ENCODE data around the gene NCK2. TPM values are rescaled to one million over a fixed set of nuclear protein-coding genes. Genes with fewer than 3 reads are reported as not detected.

Gene NCK2
- total and polyA plus RNA-seq, 4 donors, result 28.8 to 44.6 (median 40.9) TPM

DNA sequence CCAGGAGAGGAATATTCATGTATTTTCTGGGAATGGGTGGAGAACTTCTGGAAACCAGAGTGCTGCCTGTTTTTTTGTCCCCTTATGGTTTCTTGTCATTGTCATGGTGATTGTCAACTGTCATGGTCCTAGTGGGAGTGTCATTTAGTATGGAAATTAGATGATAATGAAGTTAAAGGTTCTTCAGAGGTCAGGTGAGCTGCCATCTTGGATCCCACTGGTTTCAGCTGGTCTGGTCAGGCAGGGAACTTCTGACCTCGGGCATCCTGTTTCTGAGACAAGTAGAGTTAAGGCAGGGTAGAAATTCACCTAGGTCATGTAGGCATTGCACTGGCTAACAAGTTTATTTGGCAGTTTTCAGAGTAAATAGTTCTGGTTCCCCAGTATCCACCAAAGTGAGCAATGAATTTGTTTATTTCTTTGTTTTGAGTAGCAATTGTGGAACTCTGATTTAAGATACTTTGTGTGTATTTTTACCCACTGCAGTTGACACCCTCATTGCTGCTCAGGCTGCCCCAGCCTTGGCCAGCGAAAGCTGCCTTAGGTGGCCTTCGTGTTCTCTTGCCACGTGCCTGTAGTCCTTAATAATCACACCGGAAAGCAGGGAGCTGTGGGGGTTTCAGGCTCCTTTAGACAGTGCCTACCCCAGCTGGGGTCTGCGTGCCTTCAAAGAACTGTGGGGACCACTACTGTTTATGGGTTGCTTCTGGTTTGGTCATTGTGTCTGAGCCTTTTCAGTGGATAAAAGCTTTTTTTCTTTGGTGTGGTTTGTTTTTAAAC lies 48.7 kb downstream of the NCK2 start:
- H3K27ac ChIP-seq (ENCODE audit: low read depth in 1 of 2, low read length in 2 of 2), result no peak overlapping the region
- H3K36me3 ChIP-seq (ENCODE audit: control insufficient read depth in 1 of 2, insufficient read depth in 2 of 2, low read length in 1 of 2), result no peaks in the 10 kb centered on the region
- intact Hi-C loops (cut with DNase I), result loop anchor here (5.0 to 10.0 kb wide), 2 partner anchors 91 to 94 kb away; no protein-coding TSS in a partner anchor
- no peaks in the 10 kb centered on the region for H3K27me3 ChIP-seq (ENCODE audit: control insufficient read depth in 1 of 2, insufficient read depth in 2 of 2, low read length in 1 of 2)
- no peak overlapping the region for H3K4me3 ChIP-seq (ENCODE audit: low read length in 2 of 2)
- DNase-seq (no peak), ATAC-seq (ENCODE audit: low FRiP score) (no peak)
- H3K4me1 ChIP-seq (ENCODE audit: control insufficient read depth in 1 of 2, insufficient read depth in 2 of 2, low read length in 2 of 2), result peaks cover 3 to 11% of the 10 kb centered on the region in 2 donors
- no peaks in the 10 kb centered on the region for H3K9me3 ChIP-seq (ENCODE audit: control insufficient read depth, low read length)
- 94 to 97% methylated on average over 6 of the region's 6 CpGs for WGBS, 2 donors

DNA sequence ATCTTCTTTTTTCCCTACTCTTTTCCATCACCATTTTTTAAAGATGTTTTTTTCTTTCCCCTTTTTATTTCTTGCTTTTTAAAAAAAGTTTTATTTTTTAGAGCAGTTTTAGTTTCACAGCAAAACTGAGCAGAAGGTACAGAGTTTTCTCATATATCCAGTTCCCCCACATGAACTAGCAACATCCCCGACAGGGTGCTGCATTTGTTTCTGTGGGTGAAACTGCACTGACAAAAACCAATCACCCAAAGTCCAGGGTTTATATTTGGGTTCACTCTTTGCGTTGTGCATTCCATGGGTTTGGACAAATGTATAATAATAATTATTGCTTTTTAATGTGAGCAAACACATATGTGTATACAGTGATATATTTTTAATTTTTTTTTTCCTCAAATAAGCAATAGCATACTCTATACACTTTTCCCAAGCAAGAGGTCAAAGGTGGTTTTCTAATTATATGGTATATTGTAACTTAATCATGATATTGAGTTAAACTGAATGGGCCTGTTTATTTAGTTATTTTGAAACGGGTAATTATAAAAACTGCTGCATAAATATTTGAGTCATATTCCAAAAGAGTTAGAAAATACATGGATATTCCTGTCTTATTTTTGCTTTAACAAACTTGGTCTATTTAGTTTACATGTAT lies 50.3 kb downstream of the NCK2 start:
- Histone ChIP-seq H3K4me3 (ENCODE audit: low read length in 2 of 2) (no peak overlapping the region), H3K9me3 (ENCODE audit: control insufficient read depth, low read length) (no peaks in the 10 kb centered on the region), H3K27ac (ENCODE audit: low read depth in 1 of 2, low read length in 2 of 2) (no peak overlapping the region), H3K4me1 (ENCODE audit: control insufficient read depth in 1 of 2, insufficient read depth in 2 of 2, low read length in 2 of 2) (peaks cover 3 to 8% of the 10 kb centered on the region in 2 donors), H3K27me3 (ENCODE audit: control insufficient read depth in 1 of 2, insufficient read depth in 2 of 2, low read length in 1 of 2) (no peaks in the 10 kb centered on the region), H3K36me3 (ENCODE audit: control insufficient read depth in 1 of 2, insufficient read depth in 2 of 2, low read length in 1 of 2) (no peaks in the 10 kb centered on the region)
- WGBS, 2 donors, result 49 to 58% methylated on average over 3 of the region's 3 CpGs
- ATAC-seq (ENCODE audit: low FRiP score) (no peak), DNase-seq (no peak)
- intact Hi-C loops (cut with DNase I), result loop anchor here (5.0 to 10.0 kb wide), 2 partner anchors 90 to 92 kb away; no protein-coding TSS in a partner anchor

DNA sequence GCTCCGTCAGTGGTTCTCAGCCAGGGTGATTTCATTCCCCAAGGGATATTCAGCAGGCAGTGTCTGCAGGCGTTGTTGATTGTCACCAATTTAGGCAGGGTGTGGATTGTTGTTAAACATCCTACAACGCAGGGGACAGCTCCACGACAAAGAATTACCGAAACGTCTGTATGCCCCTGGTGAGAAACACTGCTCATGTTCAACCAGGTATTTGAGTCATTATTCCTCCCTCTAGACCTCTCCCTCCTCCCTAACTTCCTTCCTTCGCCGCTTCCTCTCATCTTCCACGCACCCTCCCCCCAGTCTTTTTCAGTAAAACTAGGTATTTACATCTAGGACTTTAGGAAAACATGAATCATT lies 50.8 kb downstream of the NCK2 start:
- Histone ChIP-seq H3K36me3 (ENCODE audit: control insufficient read depth in 1 of 2, insufficient read depth in 2 of 2, low read length in 1 of 2) (no peaks in the 10 kb centered on the region), H3K27me3 (ENCODE audit: control insufficient read depth in 1 of 2, insufficient read depth in 2 of 2, low read length in 1 of 2) (no peaks in the 10 kb centered on the region), H3K27ac (ENCODE audit: low read depth in 1 of 2, low read length in 2 of 2) (no peak overlapping the region), H3K9me3 (ENCODE audit: control insufficient read depth, low read length) (no peaks in the 10 kb centered on the region), H3K4me3 (ENCODE audit: low read length in 2 of 2) (no peak overlapping the region), H3K4me1 (ENCODE audit: control insufficient read depth in 1 of 2, insufficient read depth in 2 of 2, low read length in 2 of 2) (peaks cover 6 to 13% of the 10 kb centered on the region in 2 donors)
- 12 to 20% methylated on average over 9 of the region's 9 CpGs for WGBS, 2 donors
- ATAC-seq (ENCODE audit: low FRiP score), result no peak
- intact Hi-C loops (cut with DNase I), result loop anchor here in 1 of 2 donors (10.0 kb wide), 1 partner anchor 89 kb away; no protein-coding TSS in a partner anchor
- no peak for DNase-seq

DNA sequence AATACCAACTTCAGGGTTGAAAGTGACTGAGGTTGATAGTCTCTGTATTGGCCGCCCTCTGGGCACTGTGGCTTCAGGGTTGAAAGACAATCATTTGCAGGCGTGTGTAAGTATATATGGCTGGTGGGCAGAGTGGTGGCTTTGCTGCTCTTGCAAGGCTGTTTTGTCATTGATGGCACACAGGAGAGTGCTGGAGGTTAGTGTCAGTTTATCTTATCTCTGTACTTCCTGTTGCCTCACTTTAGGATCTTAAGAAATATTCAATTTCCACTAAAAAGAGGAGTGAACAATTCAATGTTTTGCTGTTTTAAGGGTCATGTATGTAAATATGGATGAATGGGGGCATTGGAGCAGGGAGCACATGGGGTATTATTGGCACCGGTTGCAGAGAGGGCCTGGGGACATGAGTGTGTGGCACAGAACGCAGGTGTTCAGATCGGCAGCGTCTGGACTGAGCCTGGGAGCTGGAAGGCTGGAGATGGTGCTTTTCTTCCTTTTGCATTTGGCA lies 51.5 kb downstream of the NCK2 start:
- peak; percentile 16 for ATAC-seq (ENCODE audit: low FRiP score)
- no peak for DNase-seq
- no peak overlapping the region for H3K4me3 ChIP-seq (ENCODE audit: low read length in 2 of 2)
- no peak overlapping the region for H3K27ac ChIP-seq (ENCODE audit: low read depth in 1 of 2, low read length in 2 of 2)
- no peaks in the 10 kb centered on the region for H3K9me3 ChIP-seq (ENCODE audit: control insufficient read depth, low read length)
- intact Hi-C loops (cut with DNase I), result loop anchor here in 1 of 2 donors (10.0 kb wide), 1 partner anchor 89 kb away; no protein-coding TSS in a partner anchor
- WGBS, 2 donors, result 71 to 72% methylated on average over 6 of the region's 6 CpGs
- H3K27me3 ChIP-seq (ENCODE audit: control insufficient read depth in 1 of 2, insufficient read depth in 2 of 2, low read length in 1 of 2), result no peaks in the 10 kb centered on the region
- H3K36me3 ChIP-seq (ENCODE audit: control insufficient read depth in 1 of 2, insufficient read depth in 2 of 2, low read length in 1 of 2), result no peaks in the 10 kb centered on the region
- H3K4me1 ChIP-seq (ENCODE audit: control insufficient read depth in 1 of 2, insufficient read depth in 2 of 2, low read length in 2 of 2), result peaks cover 3 to 13% of the 10 kb centered on the region in 2 donors

DNA sequence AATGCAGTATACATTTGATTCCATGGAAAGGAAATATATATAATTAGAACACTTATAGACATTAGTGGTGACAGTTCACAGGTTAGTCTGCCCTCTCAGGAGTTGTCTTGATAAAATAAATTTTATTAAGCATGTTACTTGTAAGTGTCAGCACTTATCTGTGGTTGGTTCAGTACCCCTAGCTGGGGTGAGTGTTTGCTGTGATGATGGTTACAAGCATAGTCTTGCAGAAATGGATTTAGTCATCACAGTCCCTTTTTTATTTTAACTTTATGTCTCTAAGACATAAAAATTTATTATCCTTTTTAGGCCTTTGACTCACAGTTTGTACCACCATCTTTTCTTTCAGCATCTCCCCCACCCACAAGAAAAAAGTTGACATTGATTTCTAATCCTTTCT lies 52.1 kb downstream of the NCK2 start:
- no peaks in the 10 kb centered on the region for H3K36me3 ChIP-seq (ENCODE audit: control insufficient read depth in 1 of 2, insufficient read depth in 2 of 2, low read length in 1 of 2)
- H3K4me1 ChIP-seq (ENCODE audit: control insufficient read depth in 1 of 2, insufficient read depth in 2 of 2, low read length in 2 of 2), result peaks cover 3 to 13% of the 10 kb centered on the region in 2 donors
- no peak overlapping the region for H3K27ac ChIP-seq (ENCODE audit: low read depth in 1 of 2, low read length in 2 of 2)

DNA sequence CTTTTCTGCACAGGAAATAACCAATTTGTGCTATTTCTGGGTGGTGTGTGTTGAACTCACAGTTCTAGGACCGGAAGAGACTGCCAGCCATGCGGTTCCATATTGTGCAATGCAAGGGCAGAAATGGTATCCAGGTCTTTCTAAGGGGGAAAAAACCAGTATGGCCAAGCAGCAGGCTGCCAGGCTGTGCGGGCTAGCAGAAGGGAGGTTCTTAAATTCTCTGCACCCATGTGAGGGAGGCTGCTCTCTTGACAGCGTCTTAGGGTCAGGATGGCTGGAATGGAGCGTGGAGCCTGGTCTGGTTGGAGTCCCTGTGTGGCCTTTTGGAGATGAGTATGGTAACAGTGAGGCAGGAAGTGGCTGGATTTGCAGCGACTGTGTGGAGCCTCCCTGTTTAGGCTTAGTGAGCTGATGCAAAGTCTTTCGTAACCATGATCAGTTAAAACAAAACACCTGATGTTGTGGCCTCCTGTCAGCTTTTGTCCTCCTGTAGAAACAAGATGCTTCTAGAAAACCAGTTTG lies 52.6 kb downstream of the NCK2 start:
- ATAC-seq (ENCODE audit: low FRiP score) (peak; percentile 42), DNase-seq (peak; percentile 64 to 70)
- peak overlapping the region in 1 of 2 donors; percentile 21 for H3K27ac ChIP-seq (ENCODE audit: low read depth in 1 of 2, low read length in 2 of 2)
- H3K9me3 ChIP-seq (ENCODE audit: control insufficient read depth, low read length), result no peaks in the 10 kb centered on the region
- H3K36me3 ChIP-seq (ENCODE audit: control insufficient read depth in 1 of 2, insufficient read depth in 2 of 2, low read length in 1 of 2), result no peaks in the 10 kb centered on the region
- peaks cover 3 to 13% of the 10 kb centered on the region in 2 donors for H3K4me1 ChIP-seq (ENCODE audit: control insufficient read depth in 1 of 2, insufficient read depth in 2 of 2, low read length in 2 of 2)
- WGBS, 2 donors, result 63 to 64% methylated on average over 7 of the region's 7 CpGs
- no peaks in the 10 kb centered on the region for H3K27me3 ChIP-seq (ENCODE audit: control insufficient read depth in 1 of 2, insufficient read depth in 2 of 2, low read length in 1 of 2)
- no peak overlapping the region for H3K4me3 ChIP-seq (ENCODE audit: low read length in 2 of 2)
- intact Hi-C loops (cut with DNase I), result loop anchor here in 1 of 2 donors (10.0 kb wide), 1 partner anchor 87 kb away; no protein-coding TSS in a partner anchor

More for the DNA sequence above, 52.1 kb downstream of the NCK2 start:
- no peak for DNase-seq
- no peaks in the 10 kb centered on the region for H3K27me3 ChIP-seq (ENCODE audit: control insufficient read depth in 1 of 2, insufficient read depth in 2 of 2, low read length in 1 of 2)
- H3K4me3 ChIP-seq (ENCODE audit: low read length in 2 of 2), result no peak overlapping the region
- intact Hi-C loops (cut with DNase I), result loop anchor here in 1 of 2 donors (10.0 kb wide), 1 partner anchor 88 kb away; no protein-coding TSS in a partner anchor
- ATAC-seq (ENCODE audit: low FRiP score), result no peak
- H3K9me3 ChIP-seq (ENCODE audit: control insufficient read depth, low read length), result no peaks in the 10 kb centered on the region

DNA sequence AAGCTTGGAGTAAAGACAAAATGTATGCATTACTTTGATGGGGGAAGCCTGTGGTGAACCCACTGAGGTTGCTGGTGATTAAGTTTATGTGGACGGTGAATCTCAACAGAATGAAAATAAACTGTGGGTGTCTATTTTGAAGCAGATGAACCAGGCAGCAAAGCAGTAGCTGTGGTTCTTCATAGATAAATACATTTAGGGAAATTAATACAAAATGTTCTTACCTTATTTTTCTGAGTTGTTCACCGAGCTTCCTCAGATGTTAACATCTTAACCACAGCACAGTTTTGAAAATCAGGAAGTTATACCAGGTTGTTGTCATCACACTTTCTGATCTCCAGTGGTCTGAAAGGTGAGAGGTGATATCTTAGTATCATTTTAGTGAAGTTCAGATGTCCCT lies 53.9 kb downstream of the NCK2 start:
- DNase-seq, result no peak
- H3K4me3 ChIP-seq (ENCODE audit: low read length in 2 of 2), result no peak overlapping the region
- 82 to 84% methylated on average over 2 of the region's 2 CpGs for WGBS, 2 donors
- H3K27me3 ChIP-seq (ENCODE audit: control insufficient read depth in 1 of 2, insufficient read depth in 2 of 2, low read length in 1 of 2), result no peaks in the 10 kb centered on the region
- intact Hi-C loops (cut with DNase I), result loop anchor here in 1 of 2 donors (10.0 kb wide), 1 partner anchor 86 kb away; no protein-coding TSS in a partner anchor
- no peaks in the 10 kb centered on the region for H3K9me3 ChIP-seq (ENCODE audit: control insufficient read depth, low read length)
- H3K4me1 ChIP-seq (ENCODE audit: control insufficient read depth in 1 of 2, insufficient read depth in 2 of 2, low read length in 2 of 2), result peaks cover 3 to 13% of the 10 kb centered on the region in 2 donors
- ATAC-seq (ENCODE audit: low FRiP score), result no peak
- no peak overlapping the region for H3K27ac ChIP-seq (ENCODE audit: low read depth in 1 of 2, low read length in 2 of 2)
- H3K36me3 ChIP-seq (ENCODE audit: control insufficient read depth in 1 of 2, insufficient read depth in 2 of 2, low read length in 1 of 2), result peaks cover 0 to 3% of the 10 kb centered on the region in 2 donors

DNA sequence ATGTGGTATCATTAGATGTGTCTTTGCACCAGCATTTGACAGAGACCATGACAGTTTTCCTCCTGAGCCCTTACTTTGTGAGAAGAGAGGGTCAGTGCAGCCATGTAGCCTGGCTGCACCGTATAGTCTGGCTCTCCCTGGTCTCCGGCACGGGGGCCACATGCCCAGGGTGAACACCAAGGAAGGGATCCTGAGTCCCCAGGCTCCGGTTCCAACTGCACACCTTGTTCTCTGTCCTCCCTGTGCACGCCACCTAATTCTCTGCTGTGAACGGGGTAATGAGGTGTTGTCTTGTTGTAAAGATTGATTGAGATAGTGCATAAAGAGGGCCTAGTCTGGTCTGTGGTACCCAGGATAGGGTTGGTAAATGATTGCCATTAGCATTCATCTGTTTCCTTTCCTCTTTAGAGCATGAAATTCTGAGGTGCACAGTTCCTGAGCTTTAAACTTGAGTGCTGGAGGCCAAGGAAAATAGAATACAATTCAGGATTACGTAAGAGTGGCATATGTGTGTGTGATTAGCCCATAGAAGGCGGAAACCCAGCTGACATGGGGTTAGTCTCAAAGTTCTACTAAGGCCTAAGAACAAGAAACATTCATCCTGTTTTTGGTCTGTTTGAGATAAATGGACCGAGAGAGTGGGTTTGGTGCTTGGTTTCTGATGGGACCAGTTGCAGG lies 55.5 kb downstream of the NCK2 start:
- 61 to 63% methylated on average over 9 of the region's 9 CpGs for WGBS, 2 donors
- DNase-seq (no peak), ATAC-seq (ENCODE audit: low FRiP score) (no peak)
- intact Hi-C loops (cut with DNase I), result loop anchor here in 1 of 2 donors (5.0 kb wide), 1 partner anchor 53 kb away; no protein-coding TSS in a partner anchor
- peaks cover 3 to 13% of the 10 kb centered on the region in 2 donors for H3K4me1 ChIP-seq (ENCODE audit: control insufficient read depth in 1 of 2, insufficient read depth in 2 of 2, low read length in 2 of 2)
- no peaks in the 10 kb centered on the region for H3K9me3 ChIP-seq (ENCODE audit: control insufficient read depth, low read length)
- no peak overlapping the region for H3K4me3 ChIP-seq (ENCODE audit: low read length in 2 of 2)
- no peaks in the 10 kb centered on the region for H3K27me3 ChIP-seq (ENCODE audit: control insufficient read depth in 1 of 2, insufficient read depth in 2 of 2, low read length in 1 of 2)
- peaks cover 0 to 3% of the 10 kb centered on the region in 2 donors for H3K36me3 ChIP-seq (ENCODE audit: control insufficient read depth in 1 of 2, insufficient read depth in 2 of 2, low read length in 1 of 2)
- H3K27ac ChIP-seq (ENCODE audit: low read depth in 1 of 2, low read length in 2 of 2), result no peak overlapping the region
